Anterior cingulate cortex (tissue), 58 donors: Measurements from ENCODE around the gene THSD4.

Experiments used
- DNase-seq, 58 donors: peaks; one replicate each; lab custom pipeline; 2025; lab: John Stamatoyannopoulos, UW

THSD4 gene

GRCh38 chr15:71501344-71502076 lies 386.2 kb downstream of the THSD4 start:
- no peak for DNase-seq

- no peak for DNase-seq
Measured at GRCh38 chr15:71502077-71502432, 386.8 kb downstream of the THSD4 start.

GRCh38 chr15:71505962-71506361 lies 390.7 kb downstream of the THSD4 start:
- DNase-seq: no peak

- no peak for DNase-seq
Measured at GRCh38 chr15:71506946-71507345, 391.7 kb downstream of the THSD4 start.

GRCh38 chr15:71508081-71508682 lies 392.9 kb downstream of the THSD4 start:
- no peak for DNase-seq

GRCh38 chr15:71509139-71509538 lies 393.9 kb downstream of the THSD4 start:
- DNase-seq: no peak

- no peak for DNase-seq
Measured at GRCh38 chr15:71510763-71511162, 395.5 kb downstream of the THSD4 start.

- no peak for DNase-seq
Measured at GRCh38 chr15:71511796-71512681, 396.8 kb downstream of the THSD4 start.

GRCh38 chr15:71512682-71513006 lies 397.4 kb downstream of the THSD4 start:
- no peak for DNase-seq

- peak in 9 of 58 donors; percentile 2 to 70 (median 13) for DNase-seq
Measured at GRCh38 chr15:71515375-71516186, 400.3 kb downstream of the THSD4 start.

GRCh38 chr15:71517751-71518150 lies 402.5 kb downstream of the THSD4 start:
- DNase-seq: no peak

- no peak for DNase-seq
Measured at GRCh38 chr15:71518661-71519060, 403.4 kb downstream of the THSD4 start.

- no peak for DNase-seq
Measured at GRCh38 chr15:71526060-71526820, 411.0 kb downstream of the THSD4 start.

GRCh38 chr15:71529361-71529760 lies 414.1 kb downstream of the THSD4 start:
- no peak for DNase-seq

- DNase-seq: no peak
Measured at GRCh38 chr15:71530116-71530515, 414.8 kb downstream of the THSD4 start.

GRCh38 chr15:71532994-71533393 lies 417.7 kb downstream of the THSD4 start:
- DNase-seq: no peak

- DNase-seq: no peak
Measured at GRCh38 chr15:71538181-71538580, 422.9 kb downstream of the THSD4 start.

- no peak for DNase-seq
Measured at GRCh38 chr15:71541746-71542145, 426.5 kb downstream of the THSD4 start.

GRCh38 chr15:71542836-71543235 lies 427.6 kb downstream of the THSD4 start:
- DNase-seq: no peak

- no peak for DNase-seq
Measured at GRCh38 chr15:71543413-71543812, 428.1 kb downstream of the THSD4 start.
